H1 (cell line): ENCODE results near the gene CHDH. TPM values are rescaled to one million over a fixed set of nuclear protein-coding genes. Genes with fewer than 3 reads are reported as not detected.

Experiments
- CBX5 ChIP-seq: fragments of 300-800, 300-1000 bp; sonication (generic); IDR thresholded peaks from 2 replicates; pipeline ENCODE4 v1.7.1; 2016; ENCODE audit warnings: antibody characterized with exemption, low read length, low read depth
- CBX8 ChIP-seq: fragments of 300-800, 300-1000 bp; sonication (generic); IDR thresholded peaks from 2 replicates; pipeline ENCODE4 v1.7.1; 2016; ENCODE audit warnings: low read depth, low read length, borderline replicate concordance
- CHD1 ChIP-seq: IDR thresholded peaks from 2 replicates; pipeline ENCODE4 v1.6.1; 2012; ENCODE audit warnings: low read depth, low read length, improper control_type of control experiment
- FOSL1 ChIP-seq: IDR thresholded peaks from 2 replicates; pipeline ENCODE4 v1.6.1; 2011; ENCODE audit warnings: mild to moderate bottlenecking, low read depth, low read length, moderate library complexity; ENCODE audit not compliant: insufficient read depth
- GABPA ChIP-seq: IDR thresholded peaks from 2 replicates; pipeline ENCODE4 v1.6.1; 2011; ENCODE audit warnings: mild to moderate bottlenecking, low read length, moderate library complexity, borderline replicate concordance; ENCODE audit not compliant: insufficient read depth
- NRF1 ChIP-seq: IDR thresholded peaks from 2 replicates; pipeline ENCODE4 v1.6.1; 2011; ENCODE audit warnings: mild to moderate bottlenecking, low read depth, low read length, improper control_type of control experiment
- RAD21 ChIP-seq, 2 experiments: IDR thresholded peaks in 1 of 2; conservative IDR thresholded peaks in 1 of 2; 2 replicates each; pipeline ENCODE4 v1.6.1; 2011; ENCODE audit warnings: low read depth in 2 of 2, low read length in 2 of 2, improper control_type of control experiment in 1 of 2, inconsistent platforms in 1 of 2, mild to moderate bottlenecking in 1 of 2, moderate library complexity in 1 of 2
- SIRT6 ChIP-seq: IDR thresholded peaks from one replicate; pipeline ENCODE4 v1.7.1; 2012; ENCODE audit warnings: low read length, inconsistent platforms
- SP4 ChIP-seq: IDR thresholded peaks from 2 replicates; pipeline ENCODE4 v1.6.1; 2012; ENCODE audit warnings: low read length, inconsistent platforms
- SUZ12 ChIP-seq: fragments of 200-600 bp; sonication (generic); IDR thresholded peaks from 2 replicates; pipeline ENCODE4 v1.6.1; 2012; ENCODE audit warnings: mild to moderate bottlenecking, inconsistent platforms, low read length, moderate library complexity, mixed read lengths
- TAF7 ChIP-seq: optimal IDR thresholded peaks from 2 replicates; pipeline ENCODE3; 2011; ENCODE audit warnings: low read depth, mild to moderate bottlenecking, inconsistent platforms, low read length, moderate library complexity, borderline replicate concordance
- TBP ChIP-seq: IDR thresholded peaks from 2 replicates; pipeline ENCODE4 v1.6.1; 2011; ENCODE audit warnings: low read depth, low read length, improper control_type of control experiment
- YY1 ChIP-seq: IDR thresholded peaks from 2 replicates; pipeline ENCODE4 v1.6.1; 2011; ENCODE audit warnings: low read depth, mild to moderate bottlenecking, low read length
- polyA plus RNA-seq, 7 experiments: library from polyadenylated mRNA; depleted of rRNA in 3 of 7; stranded (reverse) in 5 of 7; unstranded in 2 of 7; fragments of >200 nt in 5 of 7; fragments of 200-250 nt in 2 of 7; gene quantifications; 1 replicate in 5 of 7; 2 replicates in 1 of 7; 4 replicates in 1 of 7; pipeline versions ENCODE4 v1.2.1 to v1.2.3, GENCODE V29; 2011 to 2013; ENCODE audit warnings: missing spikeins in 2 of 7, mixed read lengths in 2 of 7
- total RNA-seq: library from RNA; stranded (reverse); fragmentation: NEBNext Ultra II Directional; extraction: Animal tissue kit (Norgen Biotek cat#: 25700); gene quantifications from 2 replicates; pipeline ENCODE4 v1.2.1, GENCODE V29; 2021
- TF ChIP-seq, protein P1 (sequence below), 3 experiments: IDR thresholded peaks; 1 replicate in 2 of 3; 2 replicates in 1 of 3; pipeline versions ENCODE4 v1.5.1 to v1.6.1; 2011; ENCODE audit warnings: low read length in 3 of 3, mild to moderate bottlenecking in 3 of 3, inconsistent platforms in 2 of 3, low read depth in 1 of 3, moderate library complexity in 1 of 3; ENCODE audit not compliant: insufficient read depth in 1 of 3; ENCODE audit errors: control extremely low read depth in 1 of 3
- TF ChIP-seq, protein P2 (sequence below): IDR thresholded peaks from 2 replicates; pipeline ENCODE4 v1.6.1; 2012; ENCODE audit warnings: inconsistent platforms

The CHDH gene
- total and polyA plus RNA-seq, 2 of the 8 experiments (the other 6 are each of a cell fraction or from before 2014, with no cell fraction given), result 4.9 to 10.3 TPM

DNA sequence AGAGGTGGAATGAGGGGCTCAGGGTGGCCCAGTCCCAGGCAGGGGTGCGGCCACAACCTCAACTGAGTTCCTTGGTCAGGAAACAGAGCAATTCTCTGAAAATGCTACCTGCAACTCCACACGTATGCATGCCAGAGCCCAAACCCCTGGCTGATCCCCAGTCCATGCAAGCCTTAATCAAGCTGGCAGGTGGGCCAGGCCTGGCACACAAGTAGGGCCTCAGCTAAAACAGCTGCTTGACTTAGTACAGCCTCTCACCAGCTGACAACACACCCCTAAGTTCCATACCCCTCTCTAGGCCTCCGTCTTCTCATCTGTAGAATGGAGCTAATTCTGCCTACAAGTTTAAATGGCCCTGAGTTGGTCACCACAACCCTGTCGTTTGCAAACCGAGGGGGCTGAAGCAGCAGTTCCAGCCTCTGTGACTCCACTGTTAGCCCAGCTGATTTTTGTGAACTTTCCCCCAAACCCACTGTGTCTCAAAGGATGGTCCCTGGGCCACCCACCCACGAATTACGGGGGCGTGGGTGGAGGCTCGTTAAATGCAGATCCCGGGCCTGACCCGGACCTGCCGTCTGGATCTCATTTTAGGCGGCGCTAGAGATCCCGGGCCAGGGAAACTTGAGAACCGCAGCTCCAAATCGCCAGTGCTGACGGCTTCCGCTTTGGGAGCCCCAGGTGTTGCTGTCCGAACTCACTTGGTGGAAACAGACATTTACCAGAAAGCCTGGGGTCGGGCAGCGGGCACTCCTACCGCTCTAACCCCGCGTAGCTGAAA lies 927 bp downstream of the CHDH start (continued):
- TF ChIP-seq, protein P1, sequence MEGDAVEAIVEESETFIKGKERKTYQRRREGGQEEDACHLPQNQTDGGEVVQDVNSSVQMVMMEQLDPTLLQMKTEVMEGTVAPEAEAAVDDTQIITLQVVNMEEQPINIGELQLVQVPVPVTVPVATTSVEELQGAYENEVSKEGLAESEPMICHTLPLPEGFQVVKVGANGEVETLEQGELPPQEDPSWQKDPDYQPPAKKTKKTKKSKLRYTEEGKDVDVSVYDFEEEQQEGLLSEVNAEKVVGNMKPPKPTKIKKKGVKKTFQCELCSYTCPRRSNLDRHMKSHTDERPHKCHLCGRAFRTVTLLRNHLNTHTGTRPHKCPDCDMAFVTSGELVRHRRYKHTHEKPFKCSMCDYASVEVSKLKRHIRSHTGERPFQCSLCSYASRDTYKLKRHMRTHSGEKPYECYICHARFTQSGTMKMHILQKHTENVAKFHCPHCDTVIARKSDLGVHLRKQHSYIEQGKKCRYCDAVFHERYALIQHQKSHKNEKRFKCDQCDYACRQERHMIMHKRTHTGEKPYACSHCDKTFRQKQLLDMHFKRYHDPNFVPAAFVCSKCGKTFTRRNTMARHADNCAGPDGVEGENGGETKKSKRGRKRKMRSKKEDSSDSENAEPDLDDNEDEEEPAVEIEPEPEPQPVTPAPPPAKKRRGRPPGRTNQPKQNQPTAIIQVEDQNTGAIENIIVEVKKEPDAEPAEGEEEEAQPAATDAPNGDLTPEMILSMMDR (IDR thresholded peaks at IDR 0.05; ENCODE audit: control extremely low read depth in 1 of 3, insufficient read depth in 1 of 3, low read depth in 1 of 3, low read length in 3 of 3), result peak; percentile 9 to 49 (median 30); a peak in 3 of 4 replicates
- TF ChIP-seq TBP, result no peak; the same call in 1 of the 2 replicates
- TF ChIP-seq YY1, result no peak; the same call in 1 of the 2 replicates
- TF ChIP-seq, protein P2, sequence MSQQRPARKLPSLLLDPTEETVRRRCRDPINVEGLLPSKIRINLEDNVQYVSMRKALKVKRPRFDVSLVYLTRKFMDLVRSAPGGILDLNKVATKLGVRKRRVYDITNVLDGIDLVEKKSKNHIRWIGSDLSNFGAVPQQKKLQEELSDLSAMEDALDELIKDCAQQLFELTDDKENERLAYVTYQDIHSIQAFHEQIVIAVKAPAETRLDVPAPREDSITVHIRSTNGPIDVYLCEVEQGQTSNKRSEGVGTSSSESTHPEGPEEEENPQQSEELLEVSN, result no peak
- no peak for TF ChIP-seq NRF1
- TF ChIP-seq SUZ12, result no peak
- TF ChIP-seq CHD1, result no peak
- no peak for TF ChIP-seq FOSL1
- no peak for TF ChIP-seq TAF7
- no peak for TF ChIP-seq CBX8
- TF ChIP-seq SP4, result 0 out of 2 replicates have a peak, but pooled peaks have one; percentile 52
- TF ChIP-seq CBX5, result no peak
- TF ChIP-seq SIRT6, result no peak
- TF ChIP-seq GABPA, result peak; percentile 68
- TF ChIP-seq RAD21 (IDR thresholded peaks at IDR 0.05 in 1 of 2, conservative IDR thresholded peaks at IDR 0.05 in 1 of 2; ENCODE audit: low read depth in 2 of 2, low read length in 2 of 2), result peak in 1 of 2 experiments; percentile 13; a peak in 1 of 4 replicates
- TF ChIP-seq, all 59 proteins: peak for 8
